T47D (cell line): ENCODE results near the gene CDC42SE2.
"Not testable (repeated sequence)": the region's sequence is repeated elsewhere in the genome, so short reads cannot be mapped to it uniquely, and the experiment has no call there.

Source experiments
- DNase-seq, 2 experiments: peaks; one replicate each; pipeline versions ENCODE4 v3.0.0 to v3.0.0-alpha.2; 2011 to 2012; ENCODE audit warnings: low read depth in 1 of 2, low spot score in 1 of 2
- JUND ChIP-seq: IDR thresholded peaks from 2 replicates; pipeline ENCODE4 v1.6.1; 2012; ENCODE audit warnings: low read depth
- in situ Hi-C: cut with HindIII; loops from 2 replicates; pipeline ENCODE4 v1.10.0; 2016; ENCODE audit warnings: low sequenced_read_pairs, low pct_unique_long_range_greater_than_20kb

The CDC42SE2 gene

GRCh38 chr5:131260895-131261294, 3.0 kb upstream of the CDC42SE2 start:
- no peak for TF ChIP-seq JUND
- DNase-seq: no peak
- in situ Hi-C loops: no loop called here

- no peak for TF ChIP-seq JUND
- in situ Hi-C loops: no loop called here
- DNase-seq: no peak
Measured at GRCh38 chr5:131261483-131261882, 2.4 kb upstream of the CDC42SE2 start.

- in situ Hi-C loops: no loop called here
- peak in 1 of 2 experiments; percentile 54 for DNase-seq
- TF ChIP-seq JUND: no peak
Measured at GRCh38 chr5:131262953-131263541, 806 bp upstream of the CDC42SE2 start.

GRCh38 chr5:131264451-131265099, 722 bp downstream of the CDC42SE2 start:
- no peak for TF ChIP-seq JUND
- in situ Hi-C loops: no loop called here
- peak in 1 of 2 experiments; percentile 50 for DNase-seq

GRCh38 chr5:131265311-131265803, 1.5 kb downstream of the CDC42SE2 start:
- peak in 1 of 2 experiments; percentile 54 for DNase-seq
- TF ChIP-seq JUND: no peak
- in situ Hi-C loops: no loop called here

GRCh38 chr5:131266370-131267060, 2.7 kb downstream of the CDC42SE2 start:
- TF ChIP-seq JUND: no peak
- in situ Hi-C loops: no loop called here
- no peak for DNase-seq

GRCh38 chr5:131268758-131269370, 5.0 kb downstream of the CDC42SE2 start:
- no peak for TF ChIP-seq JUND

GRCh38 chr5:131270809-131271208, 7.0 kb downstream of the CDC42SE2 start:
- DNase-seq: no peak
- in situ Hi-C loops: no loop called here
- TF ChIP-seq JUND: no peak

More at GRCh38 chr5:131268758-131269370, 5.0 kb downstream of the CDC42SE2 start:
- DNase-seq: no peak
- in situ Hi-C loops: no loop called here

- in situ Hi-C loops, DNase-seq: not testable (repeated sequence)
Measured at GRCh38 chr5:131271888-131272287, 8.0 kb downstream of the CDC42SE2 start.

GRCh38 chr5:131272307-131272706, 8.5 kb downstream of the CDC42SE2 start:
- in situ Hi-C loops: no loop called here
- no peak for DNase-seq

GRCh38 chr5:131272724-131273123, 8.9 kb downstream of the CDC42SE2 start:
- in situ Hi-C loops: no loop called here
- no peak for TF ChIP-seq JUND
- no peak for DNase-seq

More at GRCh38 chr5:131272307-131272706, 8.5 kb downstream of the CDC42SE2 start:
- no peak for TF ChIP-seq JUND

- DNase-seq: no peak
- in situ Hi-C loops: no loop called here
- no peak for TF ChIP-seq JUND
Measured at GRCh38 chr5:131274326-131275063, 10.6 kb downstream of the CDC42SE2 start.

- DNase-seq: no peak
- in situ Hi-C loops: no loop called here
Measured at GRCh38 chr5:131276072-131276471, 12.2 kb downstream of the CDC42SE2 start.

More at GRCh38 chr5:131276072-131276471, 12.2 kb downstream of the CDC42SE2 start:
- TF ChIP-seq JUND: no peak
